Spleen (tissue), 11 donors: ENCODE results near the gene PRSS1. TPM values are rescaled to one million over a fixed set of nuclear protein-coding genes. Genes with fewer than 3 reads are reported as not detected.

ENCODE experiments used
- DNase-seq: peaks from one replicate; pipeline ENCODE4 v3.0.0-alpha.2; 2020
- H3K27ac ChIP-seq, 8 donors: fragments of 200-600 bp; sonication (generic) in 7 of 8; 1 replicate in 4 of 8; 2 replicates in 4 of 8; pipeline versions ENCODE4 v1.5.0 to v1.8.0; 2016 to 2021; ENCODE audit warnings: inconsistent platforms in 4 of 8, mild to moderate bottlenecking in 4 of 8, moderate library complexity in 1 of 8
- H3K27me3 ChIP-seq, 7 donors: fragments of 200-600 bp; sonication (generic) in 6 of 7; replicated peaks in 1 of 7; 1 replicate in 4 of 7; 2 replicates in 3 of 7; pipeline versions ENCODE4 v1.5.0 to v1.8.0; 2016 to 2021; ENCODE audit warnings: inconsistent platforms in 3 of 7, mild to moderate bottlenecking in 1 of 7
- H3K36me3 ChIP-seq, 6 donors: fragments of 200-600 bp; sonication (generic) in 5 of 6; 1 replicate in 4 of 6; 2 replicates in 2 of 6; pipeline versions ENCODE4 v1.5.0 to v1.8.0; 2016 to 2021; ENCODE audit warnings: inconsistent platforms in 2 of 6
- H3K4me1 ChIP-seq, 6 donors: fragments of 200-600 bp; sonication (generic) in 5 of 6; 1 replicate in 3 of 6; 2 replicates in 3 of 6; pipeline versions ENCODE4 v1.5.0 to v1.8.0; 2016 to 2021; ENCODE audit warnings: inconsistent platforms in 3 of 6
- H3K4me3 ChIP-seq, 8 donors: fragments of 200-600 bp; sonication (generic) in 7 of 8; 1 replicate in 4 of 8; 2 replicates in 4 of 8; pipeline versions ENCODE4 v1.5.0 to v1.8.0; 2016 to 2021; ENCODE audit warnings: inconsistent platforms in 4 of 8, mild to moderate bottlenecking in 4 of 8, moderate library complexity in 2 of 8
- H3K9me3 ChIP-seq, 8 donors: fragments of 200-600 bp; sonication (generic) in 7 of 8; 1 replicate in 4 of 8; 2 replicates in 4 of 8; pipeline versions ENCODE4 v1.5.0 to v1.8.0; 2016 to 2021; ENCODE audit warnings: inconsistent platforms in 4 of 8
- POLR2A ChIP-seq, 3 donors: fragments of 450-650 bp; IDR thresholded peaks; one replicate each; pipeline ENCODE4 v1.5.1; 2017; ENCODE audit warnings: antibody characterized with exemption in 3 of 3, mild to moderate bottlenecking in 1 of 3
- POLR2AphosphoS5 ChIP-seq, 3 donors: sonication (generic); formaldehyde crosslinking; IDR thresholded peaks; one replicate each; pipeline ENCODE4 v1.5.1; 2017; ENCODE audit warnings: antibody characterized with exemption in 3 of 3
- WGBS, 5 donors: extraction: QIAGEN DNeasy Blood & Tissue Kit in 3 of 5; methylation state at CpG; one replicate each; pipeline versions ENCODE4 v1.1.5 to v1.1.7; 2013 to 2018; 5-methylcytosine and 5-hydroxymethylcytosine counted together
- intact Hi-C: fragments of 100-400 bp; cut with DNase I; formaldehyde crosslinking; loops from one replicate; pipeline ENCODE4 v1.15.0; 2023; ENCODE audit warnings: low total_unique reads
- polyA plus RNA-seq, 3 donors: library from polyadenylated mRNA; stranded (reverse); fragments of 200-250 nt; gene quantifications; one replicate each; pipeline ENCODE4 v1.2.1, GENCODE V29; 2013
- total RNA-seq, 7 donors: library from RNA; depleted of rRNA in 3 of 7; stranded (reverse); fragments of >200 nt in 3 of 7; fragmentation: NEBNext Ultra II Directional in 4 of 7; extraction: Animal tissue kit (Norgen Biotek cat#: 25700) in 4 of 7; gene quantifications; one replicate each; pipeline versions ENCODE4 v1.1.0 to v1.2.1, GENCODE V29; 2016 to 2021
- TF ChIP-seq, protein P1 (sequence below), 11 experiments: fragments of 200-600 bp in 7 of 11; fragments of 450-650 bp in 4 of 11; sonication (generic) in 4 of 11; IDR thresholded peaks in 8 of 11; conservative IDR thresholded peaks in 3 of 11; 1 replicate in 7 of 11; 2 replicates in 4 of 11; pipeline versions ENCODE4 v1.4.0 to v1.8.0; 2016 to 2021; ENCODE audit warnings: antibody characterized with exemption in 11 of 11, inconsistent platforms in 4 of 11, mild to moderate bottlenecking in 1 of 11
- donor health status: healthy with polysubstance abuse.
- donor health status: DM: no; HTN: no; CAD: no; lungs with moderate emphysema.
- donor health status: DM: no; HTN: no; CAD: no.
- donor health status: Bipolar disorder and iron deficiency.
- donor health status: healthy.
- donor health status: DM: no; HTN: no; CAD: no.
- donor health status: DM: yes; HTN: yes; CAD: no.

Gene PRSS1
- total and polyA plus RNA-seq, 10 donors, result 0.88 to 6.3 (median 2.2) TPM; not detected in 4

DNA sequence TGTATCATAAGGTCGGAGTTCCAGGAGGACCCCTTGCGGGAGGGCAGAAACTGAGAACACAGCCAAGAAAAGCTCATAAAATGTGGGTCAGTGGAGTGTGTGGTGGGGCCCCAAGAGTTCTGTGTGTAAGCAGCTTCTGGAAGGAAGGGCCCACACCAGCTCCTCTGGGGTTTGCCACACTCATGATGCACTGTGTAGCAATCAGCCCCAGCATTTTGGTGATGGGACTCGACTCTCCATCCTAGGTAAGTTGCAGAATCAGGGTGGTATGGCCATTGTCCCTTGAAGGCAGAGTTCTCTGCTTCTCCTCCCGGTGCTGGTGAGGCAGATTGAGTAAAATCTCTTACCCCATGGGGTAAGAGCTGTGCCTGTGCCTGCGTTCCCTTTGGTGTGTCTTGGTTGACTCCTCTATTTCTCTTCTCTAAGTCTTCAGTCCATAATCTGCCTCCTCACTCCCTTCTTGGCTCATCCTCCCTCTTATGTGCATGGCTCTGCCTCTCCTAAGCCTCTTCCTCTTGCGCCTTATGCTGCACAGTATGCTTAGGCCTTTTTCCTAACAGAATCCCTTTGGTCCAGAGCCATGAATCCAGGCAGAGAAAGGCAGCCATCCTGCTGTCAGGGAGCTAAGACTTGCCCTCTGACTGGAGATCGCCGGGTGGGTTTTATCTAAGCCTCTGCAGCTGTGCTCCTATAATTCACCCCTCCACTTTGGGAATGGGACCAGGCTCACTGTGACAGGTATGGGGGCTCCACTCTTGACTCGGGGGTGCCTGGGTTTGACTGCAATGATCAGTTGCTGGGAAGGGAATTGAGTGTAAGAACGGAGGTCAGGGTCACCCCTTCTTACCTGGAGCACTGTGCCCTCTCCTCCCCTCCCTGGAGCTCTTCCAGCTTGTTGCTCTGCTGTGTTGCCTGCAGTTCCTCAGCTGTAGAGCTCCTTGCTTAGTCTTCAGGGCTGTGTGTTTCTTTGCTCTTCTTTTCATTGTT is 39.3 kb downstream of the PRSS1 start:
- H3K4me1 ChIP-seq, result peaks cover 0 to 40% (median 2%) of the 10 kb centered on the region in 6 donors
- H3K27me3 ChIP-seq, result no peaks in the 10 kb centered on the region
- intact Hi-C loops, result no loop called here
- H3K4me3 ChIP-seq, result peak overlapping the region; percentile 3 to 64 (median 20)
- DNase-seq, result no peak
- H3K36me3 ChIP-seq, result no peaks in the 10 kb centered on the region
- WGBS, 5 donors, result 75 to 85% (median 76%) methylated on average over 10 of the region's 10 CpGs
- TF ChIP-seq, protein P1, sequence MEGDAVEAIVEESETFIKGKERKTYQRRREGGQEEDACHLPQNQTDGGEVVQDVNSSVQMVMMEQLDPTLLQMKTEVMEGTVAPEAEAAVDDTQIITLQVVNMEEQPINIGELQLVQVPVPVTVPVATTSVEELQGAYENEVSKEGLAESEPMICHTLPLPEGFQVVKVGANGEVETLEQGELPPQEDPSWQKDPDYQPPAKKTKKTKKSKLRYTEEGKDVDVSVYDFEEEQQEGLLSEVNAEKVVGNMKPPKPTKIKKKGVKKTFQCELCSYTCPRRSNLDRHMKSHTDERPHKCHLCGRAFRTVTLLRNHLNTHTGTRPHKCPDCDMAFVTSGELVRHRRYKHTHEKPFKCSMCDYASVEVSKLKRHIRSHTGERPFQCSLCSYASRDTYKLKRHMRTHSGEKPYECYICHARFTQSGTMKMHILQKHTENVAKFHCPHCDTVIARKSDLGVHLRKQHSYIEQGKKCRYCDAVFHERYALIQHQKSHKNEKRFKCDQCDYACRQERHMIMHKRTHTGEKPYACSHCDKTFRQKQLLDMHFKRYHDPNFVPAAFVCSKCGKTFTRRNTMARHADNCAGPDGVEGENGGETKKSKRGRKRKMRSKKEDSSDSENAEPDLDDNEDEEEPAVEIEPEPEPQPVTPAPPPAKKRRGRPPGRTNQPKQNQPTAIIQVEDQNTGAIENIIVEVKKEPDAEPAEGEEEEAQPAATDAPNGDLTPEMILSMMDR (IDR thresholded peaks at IDR 0.05 in 8 of 11, conservative IDR thresholded peaks at IDR 0.05 in 3 of 11), result no peak
- TF ChIP-seq POLR2AphosphoS5 (IDR thresholded peaks at IDR 0.05) (no peak), POLR2A (IDR thresholded peaks at IDR 0.05) (no peak)
- no peaks in the 10 kb centered on the region for H3K9me3 ChIP-seq
- H3K27ac ChIP-seq, result peak overlapping the region in 7 of 8 donors; percentile 53 to 97 (median 72)

DNA sequence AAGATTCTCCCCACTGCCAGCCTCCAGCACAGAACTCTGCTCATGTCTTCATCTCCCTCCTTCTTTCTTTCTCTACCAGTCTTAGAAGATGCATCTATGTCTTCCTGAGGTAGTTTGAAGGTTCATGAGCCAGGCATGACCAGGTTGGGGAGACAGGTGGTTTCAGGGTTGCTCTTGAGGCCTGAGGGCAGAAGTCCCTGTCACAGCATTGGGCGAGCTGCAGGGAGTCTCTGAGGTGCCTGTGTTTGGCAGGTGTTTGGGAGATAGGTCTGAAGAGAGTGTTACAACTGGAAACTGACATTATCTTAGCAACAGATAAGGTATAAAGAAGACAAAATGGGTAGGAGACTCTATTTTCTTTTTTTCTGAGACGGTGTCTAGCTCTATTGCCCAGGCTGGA is 40.2 kb downstream of the PRSS1 start:
- no peaks in the 10 kb centered on the region for H3K36me3 ChIP-seq
- intact Hi-C loops, result no loop called here

DNA sequence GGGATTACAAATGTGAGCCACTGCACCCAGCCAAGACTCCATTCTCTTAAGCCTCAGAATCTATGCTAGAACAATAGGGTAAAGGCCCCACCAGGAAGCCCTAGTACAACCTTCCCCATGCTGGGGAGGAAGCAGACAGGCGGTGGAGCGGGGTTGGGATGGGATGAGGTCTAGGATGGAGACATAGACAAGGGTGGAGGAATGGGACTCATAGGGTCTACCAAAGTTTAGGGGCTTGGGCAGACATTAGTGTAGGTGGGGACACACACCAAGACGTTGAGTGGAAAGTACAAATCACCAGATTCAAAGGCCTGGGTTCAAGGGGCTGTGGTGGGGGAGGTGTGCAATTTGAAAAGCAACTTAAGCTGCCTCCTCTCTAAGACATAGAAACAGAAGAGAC is 40.8 kb downstream of the PRSS1 start:
- intact Hi-C loops, result no loop called here
- Histone ChIP-seq H3K27ac (peak overlapping the region in 7 of 8 donors; percentile 53 to 97 (median 72)), H3K4me3 (peak overlapping the region in 6 of 8 donors; percentile 12 to 64 (median 28)), H3K4me1 (peaks cover 0 to 45% (median 9%) of the 10 kb centered on the region in 6 donors), H3K9me3 (no peaks in the 10 kb centered on the region), H3K36me3 (no peaks in the 10 kb centered on the region), H3K27me3 (no peaks in the 10 kb centered on the region)
- TF ChIP-seq POLR2A (IDR thresholded peaks at IDR 0.05) (no peak), POLR2AphosphoS5 (IDR thresholded peaks at IDR 0.05) (no peak)
- TF ChIP-seq, protein P1 (IDR thresholded peaks at IDR 0.05 in 8 of 11, conservative IDR thresholded peaks at IDR 0.05 in 3 of 11), result no peak
- 58 to 82% (median 79%) methylated on average over 3 of the region's 3 CpGs for WGBS, 5 donors
- DNase-seq, result no peak

More for the DNA sequence above, 40.2 kb downstream of the PRSS1 start:
- peaks cover 0 to 40% (median 3%) of the 10 kb centered on the region in 6 donors for H3K4me1 ChIP-seq
- H3K9me3 ChIP-seq, result no peaks in the 10 kb centered on the region
- 76 to 100% (median 80%) methylated on average over 2 of the region's 2 CpGs for WGBS, 5 donors
- no peak for DNase-seq
- TF ChIP-seq POLR2A (IDR thresholded peaks at IDR 0.05) (no peak), POLR2AphosphoS5 (IDR thresholded peaks at IDR 0.05) (peak in 1 of 3 donors; percentile 24)
- TF ChIP-seq, protein P1 (IDR thresholded peaks at IDR 0.05 in 8 of 11, conservative IDR thresholded peaks at IDR 0.05 in 3 of 11), result no peak
- H3K4me3 ChIP-seq, result peak overlapping the region in 7 of 8 donors; percentile 4 to 64 (median 26)
- peak overlapping the region in 7 of 8 donors; percentile 53 to 97 (median 72) for H3K27ac ChIP-seq
- H3K27me3 ChIP-seq, result no peaks in the 10 kb centered on the region

GRCh38 chr7:142790555-142790954 is 41.3 kb downstream of the PRSS1 start:
- Histone ChIP-seq H3K9me3 (no peaks in the 10 kb centered on the region), H3K27ac (peak overlapping the region in 5 of 8 donors; percentile 68 to 97 (median 74)), H3K27me3 (peaks cover 0 to 5% (median 0%) of the 10 kb centered on the region in 7 donors), H3K4me3 (peak overlapping the region in 5 of 8 donors; percentile 12 to 64 (median 29)), H3K36me3 (no peaks in the 10 kb centered on the region), H3K4me1 (peaks cover 0 to 46% (median 13%) of the 10 kb centered on the region in 6 donors)
- intact Hi-C loops, result no loop called here
- WGBS, 5 donors, result 76 to 90% (median 86%) methylated on average over 1 of the region's 1 CpG
- DNase-seq, result no peak
- TF ChIP-seq POLR2A (IDR thresholded peaks at IDR 0.05), result no peak
- TF ChIP-seq, protein P1 (IDR thresholded peaks at IDR 0.05 in 8 of 11, conservative IDR thresholded peaks at IDR 0.05 in 3 of 11), result no peak
- TF ChIP-seq POLR2AphosphoS5 (IDR thresholded peaks at IDR 0.05), result no peak
